H9 (cell line): ENCODE measurements around the gene TDRD9. TPM values are rescaled to one million over a fixed set of nuclear protein-coding genes. Genes with fewer than 3 reads are reported as not detected.

ENCODE experiments used
- DNase-seq: peaks from one replicate; pipeline ENCODE4 v3.0.0-alpha.2; 2017
- H2AFZ ChIP-seq: one replicate; pipeline ENCODE4 v1.6.1; 2013; ENCODE audit warnings: mild to moderate bottlenecking, low read length, control low read depth, moderate library complexity
- H2AK5ac ChIP-seq: 2 replicates; pipeline ENCODE4 v1.6.1; 2013; ENCODE audit warnings: low read length, control low read depth, mixed read lengths; ENCODE audit not compliant: insufficient read length
- H2BK120ac ChIP-seq: one replicate; pipeline ENCODE4 v1.6.1; 2013; ENCODE audit warnings: low read depth, mild to moderate bottlenecking, low read length, control low read depth, inconsistent platforms; ENCODE audit not compliant: poor library complexity, severe bottlenecking
- H2BK12ac ChIP-seq: 2 replicates; pipeline ENCODE4 v1.6.1; 2013; ENCODE audit warnings: low read length, control low read depth, mixed read lengths, low read depth; ENCODE audit not compliant: insufficient read length
- H2BK15ac ChIP-seq: 2 replicates; pipeline ENCODE4 v1.6.1; 2013; ENCODE audit warnings: low read depth, low read length, control low read depth
- H2BK20ac ChIP-seq: one replicate; pipeline ENCODE4 v1.6.1; 2013; ENCODE audit warnings: low read depth, mild to moderate bottlenecking, low read length, control low read depth, inconsistent platforms; ENCODE audit not compliant: poor library complexity, severe bottlenecking
- H2BK5ac ChIP-seq: 2 replicates; pipeline ENCODE4 v1.6.1; 2013; ENCODE audit warnings: low read length, control low read depth, mixed read lengths; ENCODE audit not compliant: insufficient read length
- H3K14ac ChIP-seq: 2 replicates; pipeline ENCODE4 v1.6.1; 2013; ENCODE audit warnings: low read length, control low read depth; ENCODE audit not compliant: insufficient read depth
- H3K18ac ChIP-seq: 2 replicates; pipeline ENCODE4 v1.6.1; 2013; ENCODE audit warnings: low read depth, mild to moderate bottlenecking, mixed read lengths, low read length, control low read depth; ENCODE audit not compliant: insufficient read length
- H3K23ac ChIP-seq: 2 replicates; pipeline ENCODE4 v1.6.1; 2013; ENCODE audit warnings: low read length, control low read depth, mixed read lengths, low read depth; ENCODE audit not compliant: insufficient read length
- H3K23me2 ChIP-seq: 2 replicates; pipeline ENCODE4 v1.6.1; 2013; ENCODE audit warnings: low read depth, mild to moderate bottlenecking, mixed read lengths, low read length, control low read depth; ENCODE audit not compliant: insufficient read length, poor library complexity, severe bottlenecking
- H3K27ac ChIP-seq: 2 replicates; pipeline ENCODE4 v1.5.1; 2013; ENCODE audit warnings: low read length, control low read depth, mixed read lengths, low read depth; ENCODE audit not compliant: insufficient read length
- H3K27me3 ChIP-seq: 2 replicates; pipeline ENCODE4 v1.6.1; 2013; ENCODE audit warnings: low read length, control low read depth, inconsistent platforms; ENCODE audit not compliant: insufficient read depth
- H3K4ac ChIP-seq: 2 replicates; pipeline ENCODE4 v1.6.1; 2013; ENCODE audit warnings: low read depth, mild to moderate bottlenecking, control low read depth, inconsistent platforms, low read length, moderate library complexity
- H3K4me1 ChIP-seq: 2 replicates; pipeline ENCODE4 v1.6.1; 2013; ENCODE audit warnings: low read length, control low read depth, inconsistent platforms; ENCODE audit not compliant: insufficient read depth
- H3K4me2 ChIP-seq: 2 replicates; pipeline ENCODE4 v1.6.1; 2013; ENCODE audit warnings: low read length, control low read depth, mixed read lengths; ENCODE audit not compliant: insufficient read length, insufficient read depth
- H3K56ac ChIP-seq: 2 replicates; pipeline ENCODE4 v1.6.1; 2013; ENCODE audit warnings: low read depth, mild to moderate bottlenecking, mixed read lengths, low read length, control low read depth; ENCODE audit not compliant: insufficient read length
- H3K79me1 ChIP-seq: 2 replicates; pipeline ENCODE4 v1.6.1; 2013; ENCODE audit warnings: low read depth, mild to moderate bottlenecking, moderate library complexity, low read length, control low read depth, inconsistent platforms; ENCODE audit not compliant: insufficient read depth, poor library complexity, severe bottlenecking
- H3K79me2 ChIP-seq: 2 replicates; pipeline ENCODE4 v1.6.1; 2013; ENCODE audit warnings: low read length, control low read depth, inconsistent platforms; ENCODE audit not compliant: insufficient read depth
- H3K9ac ChIP-seq: 2 replicates; pipeline ENCODE4 v1.6.1; 2013; ENCODE audit warnings: low read length, control low read depth, mixed read lengths; ENCODE audit not compliant: insufficient read length; ENCODE audit errors: extremely low read depth
- H3K9me3 ChIP-seq: one replicate; pipeline ENCODE4 v1.6.1; 2013; ENCODE audit warnings: low read depth, low read length, inconsistent platforms; ENCODE audit not compliant: control insufficient read depth
- H3T11ph ChIP-seq: one replicate; pipeline ENCODE4 v1.6.1; 2013; ENCODE audit warnings: mild to moderate bottlenecking, low read length, control low read depth, inconsistent platforms
- H4K20me1 ChIP-seq: one replicate; pipeline ENCODE4 v1.6.1; 2013; ENCODE audit not compliant: control insufficient read depth, insufficient read length, insufficient read depth
- H4K5ac ChIP-seq: 2 replicates; pipeline ENCODE4 v1.6.1; 2013; ENCODE audit warnings: low read depth, mild to moderate bottlenecking, mixed read lengths, low read length, control low read depth; ENCODE audit not compliant: insufficient read length
- H4K8ac ChIP-seq: replicated peaks from 2 replicates; pipeline ENCODE4 v1.6.1; 2013; ENCODE audit warnings: low read length, control low read depth, mixed read lengths, low read depth; ENCODE audit not compliant: insufficient read length
- H4K91ac ChIP-seq: 2 replicates; pipeline ENCODE4 v1.6.1; 2013; ENCODE audit warnings: low read depth, mild to moderate bottlenecking, moderate library complexity, mixed read lengths, low read length, control low read depth; ENCODE audit not compliant: insufficient read length
- H3K27ac Mint-ChIP-seq, 3 experiments: 2 replicates in 2 of 3; 3 replicates in 1 of 3; pipeline ENCODE4 v1.8.0; 2020 to 2021; ENCODE audit warnings: mixed read lengths in 3 of 3, mild to moderate bottlenecking in 1 of 3, moderate library complexity in 1 of 3
- H3K27me3 Mint-ChIP-seq: 2 replicates; pipeline ENCODE4 v1.8.0; 2021; ENCODE audit warnings: low read depth, mild to moderate bottlenecking, moderate library complexity, mixed read lengths
- H3K36me3 Mint-ChIP-seq, 3 experiments: 2 replicates in 2 of 3; 3 replicates in 1 of 3; pipeline ENCODE4 v1.8.0; 2020 to 2021; ENCODE audit warnings: low read depth in 3 of 3, mixed read lengths in 3 of 3; ENCODE audit not compliant: insufficient read depth in 1 of 3
- H3K4me1 Mint-ChIP-seq, 2 experiments: 2 replicates each; pipeline ENCODE4 v1.8.0; 2020; ENCODE audit warnings: mixed read lengths in 2 of 2
- H3K4me3 Mint-ChIP-seq, 2 experiments: 2 replicates in 1 of 2; 3 replicates in 1 of 2; pipeline ENCODE4 v1.8.0; 2020 to 2021; ENCODE audit warnings: mild to moderate bottlenecking in 2 of 2, mixed read lengths in 2 of 2, moderate library complexity in 1 of 2
- H3K9me3 Mint-ChIP-seq, 2 experiments: 2 replicates in 1 of 2; 3 replicates in 1 of 2; pipeline ENCODE4 v1.8.0; 2020; ENCODE audit warnings: mild to moderate bottlenecking in 2 of 2, mixed read lengths in 2 of 2, moderate library complexity in 1 of 2
- CTCF ChIP-seq: fragments of 200-600 bp; sonication (generic); conservative IDR thresholded peaks from 3 replicates; pipeline ENCODE4 v1.8.0; 2021; ENCODE audit warnings: antibody characterized with exemption, mild to moderate bottlenecking
- WGBS: extraction: QIAGEN DNeasy Blood & Tissue Kit; methylation state at CpG from one replicate; pipeline ENCODE4 v1.1.7; 2013; ENCODE audit warnings: missing lambda C conversion rate, low lambda C conversion rate, mixed read lengths; ENCODE audit not compliant: insufficient read length; ENCODE audit errors: extremely low coverage; 5-methylcytosine and 5-hydroxymethylcytosine counted together
- total RNA-seq: library from RNA; stranded (reverse); gene quantifications from 2 replicates; pipeline ENCODE4 v1.2.1, GENCODE V29; 2021

Gene TDRD9
- total RNA-seq, 1 experiment from 2014 or later = not detected

GRCh38 chr14:104091061-104091926, 163.0 kb downstream of the TDRD9 start:
- no peak overlapping the region for H4K5ac ChIP-seq
- H2BK5ac ChIP-seq = no peak overlapping the region
- no peak overlapping the region for H3T11ph ChIP-seq
- H3K79me2 ChIP-seq = no peaks in the 10 kb centered on the region
- no peak overlapping the region for H3K18ac ChIP-seq
- H3K27me3 ChIP-seq = no peaks in the 10 kb centered on the region
- no peak overlapping the region for H3K4me2 ChIP-seq
- no peak overlapping the region for H2BK20ac ChIP-seq
- Mint-ChIP-seq H3K4me3 (no peak overlapping the region), H3K27me3 (peaks cover 9% of the 10 kb centered on the region; the same call in 1 of the 2 replicates), H3K9me3 (no peaks in the 10 kb centered on the region; a peak in 2 of 5 replicates), H3K27ac (no peak overlapping the region; a peak in 1 of 7 replicates), H3K36me3 (no peaks in the 10 kb centered on the region), H3K4me1 (peaks cover 6 to 8% of the 10 kb centered on the region in 2 experiments)
- no CpG with 5 or more reads among the region's 26 CpGs for WGBS
- H3K14ac ChIP-seq = no peak overlapping the region
- no peak overlapping the region for H4K8ac ChIP-seq
- H3K56ac ChIP-seq = no peak overlapping the region
- H3K79me1 ChIP-seq = no peaks in the 10 kb centered on the region
- H2BK12ac ChIP-seq = no peak overlapping the region
- no peak overlapping the region for H2BK120ac ChIP-seq
- TF ChIP-seq CTCF = no peak
- H2AK5ac ChIP-seq = no peak overlapping the region
- no peaks in the 10 kb centered on the region for H3K9me3 ChIP-seq
- no peak overlapping the region for H3K23ac ChIP-seq
- H4K20me1 ChIP-seq = no peaks in the 10 kb centered on the region
- no peak overlapping the region for H2AFZ ChIP-seq
- H3K27ac ChIP-seq = no peak overlapping the region
- H3K4ac ChIP-seq = no peak overlapping the region
- H3K9ac ChIP-seq = no peak overlapping the region
- no peak for DNase-seq
- no peak overlapping the region for H2BK15ac ChIP-seq
- no peak overlapping the region for H4K91ac ChIP-seq
- H3K4me1 ChIP-seq = no peaks in the 10 kb centered on the region
- H3K23me2 ChIP-seq = no peaks in the 10 kb centered on the region
